COR-L47 (cell line): ENCODE results near the gene GALNT7.

Source experiments
- DNase-seq: peaks from one replicate; lab custom pipeline; 2025; lab: John Stamatoyannopoulos, UW

The GALNT7 gene

DNA sequence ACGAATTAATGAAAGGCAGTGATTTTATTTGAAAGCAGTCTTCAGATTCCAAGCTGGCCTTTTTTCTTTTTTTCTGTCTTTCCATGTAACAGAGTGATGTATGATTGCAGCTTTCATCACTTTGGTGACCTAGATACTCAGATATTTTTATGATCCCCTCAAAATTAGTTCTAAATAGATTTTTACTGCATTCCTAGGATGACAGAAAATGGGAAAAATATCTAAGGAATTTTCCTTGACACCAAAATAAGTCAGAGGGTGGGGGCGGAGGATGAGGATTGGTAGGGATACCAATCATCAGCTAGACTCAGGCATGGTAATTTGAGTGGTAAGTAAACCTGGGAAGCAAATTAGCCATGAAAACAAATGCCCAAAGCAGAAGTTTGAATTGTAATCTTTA, 177.5 kb downstream of the GALNT7 start:
- DNase-seq, result no peak

DNA sequence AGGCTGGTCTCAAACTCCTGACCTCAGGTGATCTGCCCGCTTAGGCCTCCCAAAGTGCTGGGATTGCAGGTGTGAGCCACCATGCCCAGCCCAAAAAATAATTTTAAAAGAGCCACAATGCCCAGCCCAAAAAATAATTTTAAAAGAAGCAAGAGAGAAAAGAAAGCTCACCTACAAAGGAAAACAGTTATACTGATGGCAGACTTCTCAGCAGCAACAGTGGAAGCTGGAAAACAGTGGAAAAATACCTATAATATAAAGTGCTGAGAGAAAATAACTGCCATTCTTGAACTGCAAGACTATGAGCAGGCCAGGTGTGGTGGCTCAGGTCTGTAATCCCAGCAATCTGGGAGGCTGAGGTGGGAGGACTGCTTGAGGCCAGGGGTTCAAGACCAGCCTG, 178.9 kb downstream of the GALNT7 start:
- DNase-seq, result no peak

DNA sequence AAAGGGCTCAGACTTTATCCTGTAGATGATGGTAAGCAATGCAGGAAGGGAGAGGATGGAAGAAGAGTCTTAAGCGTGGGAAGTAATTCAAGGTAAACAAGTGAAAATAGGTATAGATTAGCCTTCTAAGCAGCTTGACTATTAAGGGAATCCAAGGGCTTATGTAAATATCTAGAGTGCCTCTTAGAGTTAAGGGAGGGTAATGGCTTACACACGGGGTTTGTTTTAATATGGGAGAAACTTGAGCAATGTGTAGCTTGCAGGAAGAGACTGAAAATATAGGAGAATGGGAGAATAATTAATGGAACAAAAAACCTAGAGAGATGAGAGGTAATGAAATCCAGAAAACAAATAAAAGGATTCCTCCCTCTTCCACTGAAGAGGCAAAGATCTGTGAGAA, 189.3 kb downstream of the GALNT7 start:
- DNase-seq, result no peak

DNA sequence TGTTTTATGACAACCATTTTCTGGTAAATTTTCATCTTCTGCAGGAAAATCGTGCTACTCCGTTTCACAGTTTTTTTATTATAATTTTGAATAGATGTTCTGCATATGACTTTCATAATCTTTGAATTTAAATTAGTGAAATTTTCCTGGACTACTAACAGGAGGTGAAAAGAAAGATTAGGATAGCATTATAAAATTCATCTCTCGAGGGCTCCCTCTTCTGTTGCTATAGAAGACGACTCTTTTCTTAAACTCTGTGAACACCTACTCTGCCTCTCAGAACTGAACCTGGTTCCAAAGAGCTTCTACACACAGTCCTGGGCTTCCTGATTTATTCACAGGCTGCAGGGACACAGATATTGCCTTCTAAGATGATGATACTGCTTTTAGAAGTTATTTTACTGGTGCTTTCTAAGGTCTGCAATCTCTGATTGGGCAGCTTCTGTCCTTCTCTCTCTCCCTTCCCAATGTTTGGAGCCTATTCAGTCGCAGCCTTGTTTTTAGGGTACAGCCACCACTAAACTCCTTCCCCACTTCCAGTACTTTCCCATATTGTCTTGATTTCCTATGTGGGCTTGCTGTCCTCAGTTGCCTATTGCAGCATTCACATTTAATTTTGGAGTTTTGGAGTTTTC, 192.1 kb downstream of the GALNT7 start:
- DNase-seq, result no peak

DNA sequence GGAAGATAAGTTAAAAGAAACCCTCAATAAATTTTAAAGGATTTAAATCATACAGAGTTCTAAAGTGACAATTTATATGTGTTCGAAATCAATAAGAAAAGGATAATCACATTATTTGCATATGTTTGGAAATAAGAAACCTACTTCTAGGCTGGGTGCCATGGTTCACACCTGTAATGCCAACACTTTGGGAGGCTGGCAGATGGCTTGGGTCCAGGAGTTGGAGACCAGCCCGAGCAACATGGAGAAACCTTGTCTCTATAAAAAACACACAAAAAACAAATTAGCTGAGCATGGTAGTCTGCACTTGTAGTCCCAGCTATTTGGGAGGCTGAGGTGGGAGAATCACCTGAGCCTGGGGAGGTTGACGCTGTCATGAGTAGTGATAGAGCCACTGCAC, 194.1 kb downstream of the GALNT7 start:
- DNase-seq, result no peak

DNA sequence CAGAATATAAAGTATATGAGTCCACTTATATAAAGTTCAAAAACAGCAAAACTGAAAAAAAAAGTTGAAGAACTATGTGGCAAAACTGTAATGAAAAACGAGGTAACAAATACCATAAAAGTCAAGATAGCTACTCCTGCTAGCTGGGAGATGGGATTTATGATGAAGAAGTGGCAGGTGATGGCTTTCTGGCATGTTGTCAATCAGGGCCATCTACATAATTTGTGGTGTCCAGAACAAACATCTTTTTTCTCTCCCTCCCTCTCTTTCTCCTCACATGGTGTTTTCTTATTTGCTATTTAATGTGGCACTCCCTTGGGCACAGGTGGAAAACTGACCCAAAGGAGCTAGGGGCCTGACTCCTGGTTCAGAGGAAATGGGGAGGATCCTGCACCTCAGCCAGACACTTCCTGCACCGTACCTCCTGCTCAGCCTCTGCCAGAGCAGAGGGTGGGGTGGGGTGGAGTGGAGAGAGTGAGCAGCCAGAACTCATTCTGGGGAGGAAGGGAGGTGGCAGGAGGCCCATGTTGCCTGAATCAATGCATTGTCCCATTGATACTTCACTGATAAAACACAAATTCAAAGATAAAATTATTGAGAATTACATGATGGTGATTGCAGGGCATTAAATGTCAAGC, 196.9 kb downstream of the GALNT7 start:
- DNase-seq, result no peak

DNA sequence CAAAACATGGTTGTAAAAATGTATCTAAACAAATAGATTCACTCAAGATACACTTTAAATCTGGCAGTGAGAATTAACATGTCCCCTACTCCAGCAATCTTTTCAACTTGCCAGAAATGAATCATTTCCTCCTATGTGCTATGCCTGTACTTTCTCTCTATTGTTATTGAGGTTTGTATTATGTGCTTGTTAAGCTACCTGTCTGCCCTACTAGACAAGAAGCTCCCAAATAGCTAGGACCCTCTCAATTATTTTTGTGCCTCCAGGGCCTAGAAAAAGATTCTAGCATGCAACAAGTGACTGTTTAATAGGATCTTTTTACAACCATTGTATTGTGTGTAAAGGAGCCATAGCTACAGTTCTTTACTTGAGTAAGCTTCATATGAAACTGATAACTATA, 198.7 kb downstream of the GALNT7 start:
- DNase-seq, result no peak

DNA sequence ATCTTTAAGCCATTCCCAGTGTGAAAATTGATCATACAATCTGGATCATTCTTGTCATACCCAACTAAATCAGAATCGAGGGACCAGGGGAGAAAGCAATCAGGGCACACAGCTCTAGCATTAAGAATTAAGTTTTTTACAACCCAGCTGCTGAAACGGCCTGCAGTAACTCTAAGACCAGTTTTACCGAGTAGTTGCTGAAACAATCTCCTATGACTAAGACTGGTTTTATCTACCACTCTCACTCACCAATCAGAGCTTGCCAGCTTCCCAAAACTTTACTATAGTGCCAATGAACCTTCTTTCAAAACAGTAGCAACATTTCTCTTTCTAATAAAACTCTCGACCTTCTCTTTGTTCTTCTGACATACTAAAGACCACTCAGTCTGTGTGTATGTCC, 199.3 kb downstream of the GALNT7 start:
- DNase-seq, result no peak

DNA sequence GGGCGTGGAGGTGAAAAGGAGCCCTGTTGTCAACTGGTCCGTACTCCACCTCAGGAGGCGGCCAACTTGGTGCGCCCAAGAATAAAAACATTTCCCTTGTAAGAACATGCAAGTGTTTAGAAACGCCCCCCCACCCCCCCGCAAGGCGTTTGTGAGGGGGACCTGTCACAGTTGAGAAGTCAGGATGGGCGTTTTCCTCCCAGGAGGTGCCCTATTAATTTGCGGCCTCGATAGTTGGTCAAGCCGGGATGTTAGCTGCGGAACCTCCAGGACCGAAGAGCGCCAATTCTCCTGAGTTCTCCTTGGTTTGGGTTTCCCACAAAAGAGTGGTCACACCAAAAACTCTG, 201.5 kb downstream of the GALNT7 start:
- no peak for DNase-seq

DNA sequence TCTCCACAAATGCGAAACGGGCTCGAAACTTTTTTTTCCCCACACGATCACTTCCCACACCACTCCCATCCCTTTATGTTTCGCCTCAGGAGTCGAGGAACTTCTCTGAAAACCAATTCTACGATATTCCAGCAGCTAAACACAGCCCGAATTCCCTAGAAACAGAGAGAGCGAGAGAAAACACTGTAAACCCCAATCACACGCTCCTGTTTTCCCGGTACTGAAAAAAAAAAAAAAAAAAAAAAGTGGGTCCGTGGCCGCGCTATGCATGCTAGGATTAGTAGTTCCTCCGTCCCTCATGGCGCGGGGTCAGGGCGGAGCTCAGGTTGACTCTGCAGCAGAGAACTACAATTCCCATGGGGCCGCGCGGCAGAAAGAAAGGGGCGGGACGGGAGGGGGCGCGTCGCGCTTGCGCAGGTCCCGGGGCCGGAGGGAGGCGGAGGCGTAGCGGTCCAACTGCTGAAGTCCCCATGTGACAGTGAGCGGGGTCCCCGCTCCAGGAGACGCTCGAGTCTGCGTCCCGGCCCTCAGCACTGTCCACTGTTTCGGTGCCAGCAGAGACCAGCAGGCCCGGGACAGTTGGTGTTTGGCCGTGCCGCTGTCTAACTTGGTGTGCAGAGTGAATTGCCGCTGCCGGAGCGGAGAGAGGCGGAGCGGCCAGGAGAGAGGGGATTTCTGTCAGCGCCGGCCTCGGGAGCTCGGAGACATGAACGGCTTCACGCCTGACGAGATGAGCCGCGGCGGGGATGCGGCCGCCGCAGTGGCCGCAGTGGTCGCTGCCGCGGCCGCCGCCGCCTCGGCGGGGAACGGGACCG, 202.1 kb downstream of the GALNT7 start, which contains the start of gene SAP30:
Gene SAP30, plus strand, starts transcription at position 478 of the 815 bp plus-strand sequence. Its CDS starts 229 bp downstream, at position 707.
- peak; percentile 99 for DNase-seq

DNA sequence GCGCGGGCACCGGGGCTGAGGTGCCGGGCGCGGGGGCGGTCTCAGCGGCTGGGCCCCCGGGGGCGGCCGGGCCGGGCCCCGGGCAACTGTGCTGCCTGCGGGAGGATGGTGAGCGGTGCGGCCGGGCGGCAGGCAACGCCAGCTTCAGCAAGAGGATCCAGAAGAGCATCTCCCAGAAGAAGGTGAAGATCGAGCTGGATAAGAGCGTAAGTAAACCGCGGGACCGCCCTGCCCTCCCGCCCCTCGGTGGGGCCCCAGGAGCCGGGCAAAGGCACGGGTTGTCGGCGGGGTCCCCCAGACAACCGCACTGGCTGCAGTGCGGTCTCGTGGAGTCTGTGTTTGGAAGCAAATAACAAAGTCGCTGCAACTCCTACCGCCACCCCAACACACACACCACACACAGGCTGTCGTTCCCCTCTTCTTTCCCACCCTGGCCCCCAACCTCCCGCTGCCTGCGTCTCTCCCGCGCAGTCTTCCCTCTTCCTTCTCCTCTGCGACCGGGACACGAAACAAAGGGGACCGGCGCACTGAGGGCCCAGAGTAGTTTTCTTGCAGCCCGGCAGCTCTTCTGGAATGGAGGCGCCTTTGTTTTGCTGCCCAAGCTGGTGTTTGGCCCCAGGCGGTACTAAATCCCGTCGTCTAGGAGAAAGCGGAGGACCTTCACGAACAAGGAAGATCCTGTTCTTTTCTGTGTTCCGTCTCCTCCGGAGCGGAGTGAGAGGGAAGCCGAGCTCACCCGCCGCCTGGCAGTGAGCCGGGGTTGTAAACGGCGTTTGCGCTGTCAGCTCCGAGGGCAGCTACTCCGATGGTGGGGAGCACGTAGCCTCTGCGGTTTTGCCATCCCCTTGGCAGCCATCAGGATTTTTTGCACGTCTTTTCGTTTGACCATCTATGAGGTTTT, 202.9 kb downstream of the GALNT7 start:
- DNase-seq, result peak; percentile 40
